Skeletal muscle satellite cell (primary cell): ENCODE results near the gene NTN1.
"Not testable (repeated sequence)": the region's sequence is repeated elsewhere in the genome, so short reads cannot be mapped to it uniquely, and the experiment has no call there.

Source experiments
- H3K27me3 ChIP-seq: 2 replicates; pipeline ENCODE4 v1.7.0; 2013; ENCODE audit warnings: low read length; ENCODE audit not compliant: control insufficient read depth, insufficient read depth
- H3K36me3 ChIP-seq: 2 replicates; pipeline ENCODE4 v1.7.0; 2013; ENCODE audit warnings: mild to moderate bottlenecking, control low read depth, low read length; ENCODE audit not compliant: insufficient read depth
- H3K4me1 ChIP-seq: 2 replicates; pipeline ENCODE4 v1.7.0; 2013; ENCODE audit warnings: low read length; ENCODE audit not compliant: control insufficient read depth, insufficient read depth
- H3K4me2 ChIP-seq: 2 replicates; pipeline ENCODE4 v1.7.0; 2013; ENCODE audit warnings: mild to moderate bottlenecking, low read length
- H3K4me3 ChIP-seq: 2 replicates; pipeline ENCODE4 v1.7.0; 2013; ENCODE audit warnings: low read length
- H3K9ac ChIP-seq: 2 replicates; pipeline ENCODE4 v1.7.0; 2013; ENCODE audit warnings: mild to moderate bottlenecking, low read depth, low read length, moderate library complexity
- H3K9me3 ChIP-seq: replicated peaks from 2 replicates; pipeline ENCODE4 v1.7.0; 2013; ENCODE audit warnings: mild to moderate bottlenecking, control low read depth, low read length

NTN1 gene

GRCh38 chr17:9257630-9257965, 236.3 kb downstream of the NTN1 start:
- H3K9me3 ChIP-seq, H3K4me3 ChIP-seq, H3K4me1 ChIP-seq, H3K27me3 ChIP-seq, H3K4me2 ChIP-seq, H3K9ac ChIP-seq, H3K36me3 ChIP-seq: not testable (repeated sequence)

- Histone ChIP-seq H3K36me3 (no peaks in the 10 kb centered on the region), H3K4me2 (no peak overlapping the region), H3K4me3 (no peak overlapping the region), H3K4me1 (no peaks in the 10 kb centered on the region), H3K27me3 (no peaks in the 10 kb centered on the region), H3K9ac (no peak overlapping the region), H3K9me3 (no peaks in the 10 kb centered on the region)
Observed at GRCh38 chr17:9258115-9259015, 237.1 kb downstream of the NTN1 start.

GRCh38 chr17:9259419-9259818, 238.1 kb downstream of the NTN1 start:
- Histone ChIP-seq H3K9me3 (no peaks in the 10 kb centered on the region), H3K9ac (no peak overlapping the region), H3K27me3 (no peaks in the 10 kb centered on the region), H3K4me2 (no peak overlapping the region), H3K36me3 (no peaks in the 10 kb centered on the region), H3K4me3 (no peak overlapping the region), H3K4me1 (no peaks in the 10 kb centered on the region)

- H3K27me3 ChIP-seq, result no peaks in the 10 kb centered on the region
- H3K9me3 ChIP-seq, result no peaks in the 10 kb centered on the region
- H3K4me3 ChIP-seq, result no peak overlapping the region
- peaks cover 3% of the 10 kb centered on the region for H3K4me1 ChIP-seq
- H3K4me2 ChIP-seq, result no peak overlapping the region
- no peak overlapping the region for H3K9ac ChIP-seq
- H3K36me3 ChIP-seq, result no peaks in the 10 kb centered on the region
Observed at GRCh38 chr17:9261081-9262012, 240.0 kb downstream of the NTN1 start.

GRCh38 chr17:9266031-9266680, 244.8 kb downstream of the NTN1 start:
- H3K4me3 ChIP-seq, result no peak overlapping the region
- H3K36me3 ChIP-seq, result no peaks in the 10 kb centered on the region
- H3K27me3 ChIP-seq, result no peaks in the 10 kb centered on the region
- no peak overlapping the region for H3K4me2 ChIP-seq
- no peaks in the 10 kb centered on the region for H3K9me3 ChIP-seq
- H3K4me1 ChIP-seq, result peaks cover 3% of the 10 kb centered on the region
- no peak overlapping the region for H3K9ac ChIP-seq

GRCh38 chr17:9266697-9267117, 245.4 kb downstream of the NTN1 start:
- H3K4me1 ChIP-seq, result peaks cover 4% of the 10 kb centered on the region

GRCh38 chr17:9268546-9268945, 247.2 kb downstream of the NTN1 start:
- Histone ChIP-seq H3K9me3 (no peaks in the 10 kb centered on the region), H3K4me3 (no peak overlapping the region), H3K9ac (no peak overlapping the region), H3K27me3 (no peaks in the 10 kb centered on the region), H3K4me1 (peaks cover 10% of the 10 kb centered on the region), H3K36me3 (no peaks in the 10 kb centered on the region), H3K4me2 (no peak overlapping the region)

More at GRCh38 chr17:9266697-9267117, 245.4 kb downstream of the NTN1 start:
- Histone ChIP-seq H3K9ac (no peak overlapping the region), H3K27me3 (no peaks in the 10 kb centered on the region), H3K4me2 (no peak overlapping the region), H3K36me3 (no peaks in the 10 kb centered on the region), H3K4me3 (no peak overlapping the region), H3K9me3 (no peaks in the 10 kb centered on the region)

GRCh38 chr17:9269350-9270035, 248.2 kb downstream of the NTN1 start:
- H3K4me2 ChIP-seq, result no peak overlapping the region
- no peaks in the 10 kb centered on the region for H3K27me3 ChIP-seq
- H3K36me3 ChIP-seq, result no peaks in the 10 kb centered on the region
- H3K9me3 ChIP-seq, result no peaks in the 10 kb centered on the region
- H3K4me1 ChIP-seq, result peaks cover 12% of the 10 kb centered on the region
- H3K9ac ChIP-seq, result no peak overlapping the region
- H3K4me3 ChIP-seq, result no peak overlapping the region

GRCh38 chr17:9270921-9271320, 249.6 kb downstream of the NTN1 start:
- no peaks in the 10 kb centered on the region for H3K27me3 ChIP-seq
- no peaks in the 10 kb centered on the region for H3K36me3 ChIP-seq
- H3K9ac ChIP-seq, result no peak overlapping the region
- no peaks in the 10 kb centered on the region for H3K9me3 ChIP-seq
- peaks cover 12% of the 10 kb centered on the region for H3K4me1 ChIP-seq
- H3K4me3 ChIP-seq, result no peak overlapping the region
- H3K4me2 ChIP-seq, result no peak overlapping the region

GRCh38 chr17:9271989-9272388, 250.7 kb downstream of the NTN1 start:
- peaks cover 9% of the 10 kb centered on the region for H3K4me1 ChIP-seq
- no peaks in the 10 kb centered on the region for H3K27me3 ChIP-seq
- no peaks in the 10 kb centered on the region for H3K9me3 ChIP-seq
- H3K4me3 ChIP-seq, result no peak overlapping the region
- H3K4me2 ChIP-seq, result no peak overlapping the region
- no peaks in the 10 kb centered on the region for H3K36me3 ChIP-seq
- H3K9ac ChIP-seq, result no peak overlapping the region
